GM23248 (cell line): ENCODE data around the gene ADGRA3.

Experiments
- EZH2 ChIP-seq: fragments of 200-600 bp; sonication (generic); IDR thresholded peaks from 2 replicates; pipeline ENCODE4 v1.6.1; 2018; ENCODE audit warnings: antibody characterized with exemption, mild to moderate bottlenecking; ENCODE audit not compliant: insufficient read depth, poor library complexity, severe bottlenecking
- EZH2phosphoT487 ChIP-seq: fragments of 200-600 bp; sonication (generic); IDR thresholded peaks from 2 replicates; pipeline ENCODE4 v1.6.1; 2018; ENCODE audit warnings: antibody characterized with exemption, moderate library complexity, mild to moderate bottlenecking, low read depth; ENCODE audit not compliant: insufficient read depth

- TF ChIP-seq EZH2 (no peak), EZH2phosphoT487 (no peak)
Measured at GRCh38 chr4:22356987-22357596, 158.8 kb downstream of the ADGRA3 start.
